ENCODE results near the gene PABPC3.

DNA sequence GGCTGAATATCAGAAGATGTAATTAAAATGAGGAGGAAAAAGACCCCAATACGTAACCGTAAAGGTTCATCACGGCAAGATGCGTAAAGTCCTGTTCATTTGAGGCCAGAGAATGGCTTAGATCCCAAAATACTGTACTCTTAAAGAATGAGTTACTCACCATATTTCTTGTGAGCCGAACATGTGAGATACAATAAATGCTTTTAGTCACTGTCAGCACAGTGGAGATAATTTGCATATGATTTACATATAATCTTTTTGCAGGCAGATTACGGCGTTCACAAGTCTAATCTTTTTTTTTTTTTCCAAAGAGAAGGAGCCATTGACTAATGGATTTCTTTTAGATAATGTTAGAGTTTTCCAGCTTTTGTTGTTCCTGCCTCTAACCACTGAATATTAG lies 47.8 kb downstream of the PABPC3 start:
- TF ChIP-seq EZH2 (IDR thresholded peaks at IDR 0.05; ENCODE audit: low read length, missing control alignments) (no peak), CTCF (conservative IDR thresholded peaks at IDR 0.05 in 1 of 2, IDR thresholded peaks at IDR 0.05 in 1 of 2; ENCODE audit: low read depth in 1 of 2, low read length in 2 of 2) (no peak)

Measured in fibroblast of lung (primary cell).